Right lobe of liver (tissue), 6 donors: ENCODE data around the gene TTC13. TPM values are rescaled to one million over a fixed set of nuclear protein-coding genes. Genes with fewer than 3 reads are reported as not detected.

Source experiments
- ATAC-seq, 4 donors: fragments of 200-7000 bp; cut with Tn5 transposase; one replicate each; pipeline ENCODE4 v1.9.1; 2020; ENCODE audit warnings: mild to moderate bottlenecking in 4 of 4, moderate library complexity in 4 of 4
- DNase-seq, 3 donors: peaks; one replicate each; pipeline ENCODE4 v3.0.0-alpha.2; 2020
- H3K27ac ChIP-seq, 3 donors: fragments of 200-600 bp; one replicate each; pipeline ENCODE4 v1.8.0; 2022
- H3K27me3 ChIP-seq, 2 donors: fragments of 200-600 bp; one replicate each; pipeline ENCODE4 v1.8.0; 2022
- H3K36me3 ChIP-seq, 4 donors: fragments of 200-600 bp; sonication (generic) in 1 of 4; one replicate each; pipeline versions ENCODE4 v1.5.1 to v1.8.0; 2017 to 2022; ENCODE audit warnings: control low read depth in 1 of 4
- H3K4me1 ChIP-seq, 4 donors: fragments of 200-600 bp; sonication (generic) in 1 of 4; one replicate each; pipeline versions ENCODE4 v1.5.1 to v1.8.0; 2017 to 2022; ENCODE audit warnings: control low read depth in 1 of 4
- H3K4me3 ChIP-seq, 3 donors: fragments of 200-600 bp; one replicate each; pipeline ENCODE4 v1.8.0; 2022
- H3K9me3 ChIP-seq, 4 donors: fragments of 200-600 bp; sonication (generic) in 1 of 4; one replicate each; pipeline versions ENCODE4 v1.5.1 to v1.8.0; 2017 to 2022; ENCODE audit warnings: control low read depth in 1 of 4
- POLR2A ChIP-seq: fragments of 450-650 bp; IDR thresholded peaks from one replicate; pipeline ENCODE4 v1.6.1; 2017; ENCODE audit warnings: antibody characterized with exemption, mild to moderate bottlenecking
- WGBS: methylation state at CpG from one replicate; pipeline ENCODE4 v1.1.6; 2018; ENCODE audit warnings: low coverage, low lambda C conversion rate; ENCODE audit not compliant: insufficient coverage; ENCODE audit errors: missing lambda C conversion rate; 5-methylcytosine and 5-hydroxymethylcytosine counted together
- intact Hi-C, 2 donors: fragments of 100-400 bp; cut with DNase I; formaldehyde crosslinking; loops; one replicate each; pipeline versions ENCODE4 v1.11.2 to v1.14.1; 2022
- total RNA-seq, 6 experiments: library from RNA; depleted of rRNA in 2 of 6; stranded (reverse); fragments of >200 nt in 2 of 6; fragmentation: NEBNext Ultra II Directional in 3 of 6; extraction: Animal tissue kit (Norgen Biotek cat#: 25700) in 3 of 6; gene quantifications; one replicate each; pipeline versions ENCODE4 v1.1.0 to v1.2.4, GENCODE V29; 2016 to 2023
- TF ChIP-seq, protein P1 (sequence below), 4 donors: fragments of 200-600 bp in 3 of 4; fragments of 450-650 bp in 1 of 4; IDR thresholded peaks; one replicate each; pipeline versions ENCODE4 v1.5.1 to v1.8.0; 2016 to 2022; ENCODE audit warnings: antibody characterized with exemption in 4 of 4, mild to moderate bottlenecking in 2 of 4
- donor health status: DM: no; HTN: yes; CAD: no.
- donor health status: DM: no; HTN: no; CAD: no.
- donor health status: DM: no; HTN: no; CAD: no.
- donor health status: DM: no; HTN: yes; CAD: no.
- donor health status: DM: no; HTN: yes; CAD: no.

The TTC13 gene
- total RNA-seq, 6 experiments from 2014 or later = 5.3 to 10.7 (median 6.2) TPM

- H3K4me3 ChIP-seq = no peak overlapping the region
- H3K4me1 ChIP-seq = peaks cover 0 to 12% (median 5%) of the 10 kb centered on the region in 4 donors
- no peaks in the 10 kb centered on the region for H3K9me3 ChIP-seq
- ATAC-seq = no peak
- TF ChIP-seq, protein P1, sequence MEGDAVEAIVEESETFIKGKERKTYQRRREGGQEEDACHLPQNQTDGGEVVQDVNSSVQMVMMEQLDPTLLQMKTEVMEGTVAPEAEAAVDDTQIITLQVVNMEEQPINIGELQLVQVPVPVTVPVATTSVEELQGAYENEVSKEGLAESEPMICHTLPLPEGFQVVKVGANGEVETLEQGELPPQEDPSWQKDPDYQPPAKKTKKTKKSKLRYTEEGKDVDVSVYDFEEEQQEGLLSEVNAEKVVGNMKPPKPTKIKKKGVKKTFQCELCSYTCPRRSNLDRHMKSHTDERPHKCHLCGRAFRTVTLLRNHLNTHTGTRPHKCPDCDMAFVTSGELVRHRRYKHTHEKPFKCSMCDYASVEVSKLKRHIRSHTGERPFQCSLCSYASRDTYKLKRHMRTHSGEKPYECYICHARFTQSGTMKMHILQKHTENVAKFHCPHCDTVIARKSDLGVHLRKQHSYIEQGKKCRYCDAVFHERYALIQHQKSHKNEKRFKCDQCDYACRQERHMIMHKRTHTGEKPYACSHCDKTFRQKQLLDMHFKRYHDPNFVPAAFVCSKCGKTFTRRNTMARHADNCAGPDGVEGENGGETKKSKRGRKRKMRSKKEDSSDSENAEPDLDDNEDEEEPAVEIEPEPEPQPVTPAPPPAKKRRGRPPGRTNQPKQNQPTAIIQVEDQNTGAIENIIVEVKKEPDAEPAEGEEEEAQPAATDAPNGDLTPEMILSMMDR (IDR thresholded peaks at IDR 0.05) = no peak
- TF ChIP-seq POLR2A = no peak
- intact Hi-C loops = no loop called here
- DNase-seq = no peak
- no peaks in the 10 kb centered on the region for H3K27me3 ChIP-seq
- H3K27ac ChIP-seq = no peak overlapping the region
- H3K36me3 ChIP-seq = no peaks in the 10 kb centered on the region
- 92% methylated on average over 2 of the region's 3 CpGs for WGBS
Observed at GRCh38 chr1:230975636-230976035, 3.0 kb downstream of the TTC13 start.

DNA sequence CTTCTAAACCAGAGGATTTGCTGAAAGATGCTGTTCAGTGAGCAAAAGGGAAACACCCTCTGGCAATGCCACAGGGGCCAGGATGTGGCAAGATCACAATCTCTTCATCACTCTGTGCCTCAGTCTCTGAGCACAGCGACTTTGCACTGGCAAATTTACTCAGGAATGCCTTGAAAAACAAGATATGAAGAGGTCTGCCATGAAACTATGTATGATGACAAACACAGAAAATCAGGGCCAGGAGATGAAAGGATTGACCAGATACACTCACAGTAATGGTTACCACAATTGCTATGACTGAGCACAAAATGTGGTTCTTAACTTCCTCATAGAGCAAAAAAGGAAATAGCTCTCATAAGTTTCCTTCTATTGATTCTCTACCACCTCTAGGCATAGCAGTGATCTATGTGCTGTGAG is 5.8 kb downstream of the TTC13 start:
- no peak overlapping the region for H3K27ac ChIP-seq
- intact Hi-C loops = no loop called here
- no peak for DNase-seq
- 33% methylated on average over 1 of the region's 1 CpG for WGBS
- no peak overlapping the region for H3K4me3 ChIP-seq
- peak in 3 of 4 donors; percentile 30 to 40 (median 38) for ATAC-seq
- no peaks in the 10 kb centered on the region for H3K9me3 ChIP-seq
- no peak for TF ChIP-seq POLR2A
- TF ChIP-seq, protein P1 (IDR thresholded peaks at IDR 0.05) = no peak
- H3K36me3 ChIP-seq = no peaks in the 10 kb centered on the region
- H3K27me3 ChIP-seq = no peaks in the 10 kb centered on the region
- H3K4me1 ChIP-seq = peaks cover 0 to 4% (median 0%) of the 10 kb centered on the region in 4 donors

DNA sequence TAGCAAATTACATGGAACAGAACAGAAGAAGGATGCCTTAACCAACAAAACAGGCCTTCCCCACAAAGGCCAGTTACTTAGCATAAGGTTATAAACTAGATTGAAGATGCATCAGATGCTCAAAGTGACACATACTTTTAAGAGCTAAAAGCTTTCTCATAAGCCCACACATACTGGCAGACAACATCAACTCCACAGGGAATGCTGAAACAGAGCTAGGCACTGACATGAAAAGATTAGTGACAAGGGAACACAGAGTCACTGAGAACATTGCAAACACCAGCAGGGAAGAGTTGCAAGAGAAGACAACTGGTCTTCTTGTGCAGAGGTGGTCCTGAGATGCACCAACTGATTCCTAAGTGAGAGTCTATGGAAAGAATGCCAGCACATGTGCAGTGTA is 6.9 kb downstream of the TTC13 start:
- Histone ChIP-seq H3K27me3 (no peaks in the 10 kb centered on the region), H3K4me3 (no peak overlapping the region), H3K36me3 (no peaks in the 10 kb centered on the region), H3K27ac (no peak overlapping the region), H3K4me1 (no peaks in the 10 kb centered on the region), H3K9me3 (no peaks in the 10 kb centered on the region)
- no peak for TF ChIP-seq POLR2A
- TF ChIP-seq, protein P1 (IDR thresholded peaks at IDR 0.05) = no peak
- intact Hi-C loops = no loop called here
- DNase-seq (no peak), ATAC-seq (no peak)

GRCh38 chr1:230970432-230970831 is 8.2 kb downstream of the TTC13 start:
- 91% methylated on average over 4 of the region's 5 CpGs for WGBS
- intact Hi-C loops = no loop called here
- no peak overlapping the region for H3K27ac ChIP-seq
- no peaks in the 10 kb centered on the region for H3K4me1 ChIP-seq
- DNase-seq (no peak), ATAC-seq (no peak)
- H3K9me3 ChIP-seq = no peaks in the 10 kb centered on the region
- H3K27me3 ChIP-seq = no peaks in the 10 kb centered on the region
- no peak overlapping the region for H3K4me3 ChIP-seq
- no peaks in the 10 kb centered on the region for H3K36me3 ChIP-seq
- no peak for TF ChIP-seq POLR2A
- TF ChIP-seq, protein P1 (IDR thresholded peaks at IDR 0.05) = no peak

GRCh38 chr1:230966358-230966873 is 12.2 kb downstream of the TTC13 start:
- ATAC-seq = no peak
- TF ChIP-seq POLR2A = no peak
- TF ChIP-seq, protein P1 (IDR thresholded peaks at IDR 0.05) = no peak
- WGBS = 90% methylated on average over 3 of the region's 5 CpGs

More at GRCh38 chr1:230966358-230966873, 12.2 kb downstream of the TTC13 start:
- Histone ChIP-seq H3K4me3 (no peak overlapping the region), H3K4me1 (peaks cover 0 to 6% (median 1%) of the 10 kb centered on the region in 4 donors), H3K9me3 (no peaks in the 10 kb centered on the region), H3K27me3 (no peaks in the 10 kb centered on the region), H3K36me3 (no peaks in the 10 kb centered on the region), H3K27ac (no peak overlapping the region)
- DNase-seq = no peak
- intact Hi-C loops = no loop called here
